ENCODE data around the gene IFNE. TPM values are rescaled to one million over a fixed set of nuclear protein-coding genes. Genes with fewer than 3 reads are reported as not detected.

Gene IFNE
- total and polyA plus RNA-seq, 9 of the 15 experiments (the other 6 are each of a cell fraction or from before 2014, with no cell fraction given): not detected

DNA sequence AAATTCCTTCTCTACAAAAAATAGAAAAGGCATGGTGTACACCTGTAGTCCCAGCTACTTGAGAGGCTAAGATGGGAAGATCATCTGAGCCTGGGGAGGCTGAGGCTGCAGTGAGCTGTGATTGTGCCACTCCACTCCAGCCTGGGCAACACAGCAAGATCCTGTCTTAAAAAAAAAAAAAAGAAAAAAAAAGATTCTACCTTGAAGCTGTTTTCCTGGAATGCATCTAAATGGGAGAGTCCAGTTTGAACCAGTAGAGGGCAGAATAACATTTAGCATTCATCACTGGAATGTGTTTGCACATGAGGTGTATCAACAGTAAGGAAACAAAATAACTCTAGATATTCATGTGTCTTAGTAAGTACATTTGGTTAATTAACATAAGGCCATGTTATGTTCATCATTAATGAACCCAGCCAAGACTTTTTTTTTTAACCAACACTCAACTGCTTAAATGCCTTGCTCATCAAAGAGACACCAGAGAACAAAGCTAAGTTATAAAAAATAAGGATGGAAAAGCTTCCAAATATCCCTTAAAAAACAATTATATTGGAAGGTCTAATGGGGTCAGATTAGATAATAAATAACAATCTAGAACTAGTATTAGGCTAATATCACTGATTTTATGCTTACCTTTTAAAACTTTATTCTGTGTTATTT is 16.1 kb downstream of the IFNE start:
- FAIRE-seq (no peak), ATAC-seq (no peak)

More for the DNA sequence above, 16.1 kb downstream of the IFNE start:
- no TSS peak for BruUV-seq (replicated peaks)
- Histone ChIP-seq H3K27me3 (ENCODE audit: control insufficient read depth in 2 of 2, insufficient read depth in 2 of 2, low read length in 2 of 2) (no peaks in the 10 kb centered on the region), H3K79me2 (ENCODE audit: control insufficient read depth, insufficient read depth, low read length) (no peaks in the 10 kb centered on the region), H3K27ac (ENCODE audit: extremely low read depth, low read depth, low read length) (no peak overlapping the region), H3K9me3 (replicated peaks; ENCODE audit: control insufficient read depth, insufficient read depth, low read depth, low read length) (no peaks in the 10 kb centered on the region), H3K36me3 (ENCODE audit: control insufficient read depth, insufficient read depth, low read length) (no peaks in the 10 kb centered on the region), H3K4me2 (ENCODE audit: insufficient read depth, low read length) (no peak overlapping the region), H3K4me1 (replicated peaks in 1 of 2; ENCODE audit: control insufficient read depth in 2 of 2, insufficient read depth in 2 of 2, low read length in 2 of 2) (no peaks in the 10 kb centered on the region), H4K20me1 (replicated peaks; ENCODE audit: control insufficient read depth, insufficient read depth, low read length) (no peaks in the 10 kb centered on the region), H3K9ac (ENCODE audit: insufficient read depth in 1 of 2, low read depth in 2 of 2, low read length in 2 of 2) (no peak overlapping the region), H2AFZ (ENCODE audit: low read depth, low read length) (no peak overlapping the region), H3K9me1 (ENCODE audit: control insufficient read depth, insufficient read depth, low read length) (no peaks in the 10 kb centered on the region), H3K4me3 (no peak overlapping the region)
- DNase-seq (ENCODE audit: extremely low read depth in 1 of 4, low spot score in 3 of 4): no peak
- intact Hi-C loops (cut with micrococcal nuclease): no loop called here
- TF ChIP-seq FUS (optimal IDR thresholded peaks at IDR 0.05; ENCODE audit: low read depth, low read length) (no peak), STAT5B (CRISPR knock-in tag; IDR thresholded peaks at IDR 0.05) (no peak), TAL1 (IDR thresholded peaks at IDR 0.05) (no peak)
- TF ChIP-seq, protein P1, sequence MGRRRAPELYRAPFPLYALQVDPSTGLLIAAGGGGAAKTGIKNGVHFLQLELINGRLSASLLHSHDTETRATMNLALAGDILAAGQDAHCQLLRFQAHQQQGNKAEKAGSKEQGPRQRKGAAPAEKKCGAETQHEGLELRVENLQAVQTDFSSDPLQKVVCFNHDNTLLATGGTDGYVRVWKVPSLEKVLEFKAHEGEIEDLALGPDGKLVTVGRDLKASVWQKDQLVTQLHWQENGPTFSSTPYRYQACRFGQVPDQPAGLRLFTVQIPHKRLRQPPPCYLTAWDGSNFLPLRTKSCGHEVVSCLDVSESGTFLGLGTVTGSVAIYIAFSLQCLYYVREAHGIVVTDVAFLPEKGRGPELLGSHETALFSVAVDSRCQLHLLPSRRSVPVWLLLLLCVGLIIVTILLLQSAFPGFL (CRISPR knock-in tag; IDR thresholded peaks at IDR 0.05): no peak
- TF ChIP-seq, protein P2, sequence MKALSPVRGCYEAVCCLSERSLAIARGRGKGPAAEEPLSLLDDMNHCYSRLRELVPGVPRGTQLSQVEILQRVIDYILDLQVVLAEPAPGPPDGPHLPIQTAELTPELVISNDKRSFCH (CRISPR knock-in tag; IDR thresholded peaks at IDR 0.05): no peak
- TF ChIP-seq, protein P2 (tag; IDR thresholded peaks at IDR 0.05): no peak
- ChIA-PET CTCF (ENCODE audit: low intra/inter-chr PET ratio) (no interaction called here), POLR2A (no interaction called here)
- in situ Hi-C loops (cut with MboI): no loop called here

All from K562 (cell line).